Left lung (tissue), 10 donors: ENCODE data around the gene SUFU. TPM values are rescaled to one million over a fixed set of nuclear protein-coding genes. Genes with fewer than 3 reads are reported as not detected.

Experiments used
- ATAC-seq: fragments of 200-7000 bp; cut with Tn5 transposase; one replicate; pipeline ENCODE4 v1.9.1; 2020; ENCODE audit warnings: moderate library complexity
- DNase-seq, 4 donors: peaks; one replicate each; pipeline ENCODE4 v3.0.0-alpha.2; 2013 to 2020
- H3K27ac ChIP-seq, 2 donors: fragments of 200-600 bp; sonication (generic) in 1 of 2; one replicate each; pipeline versions ENCODE4 v1.5.0 to v1.8.0; 2020 to 2021
- H3K27me3 ChIP-seq, 2 donors: fragments of 200-600 bp; sonication (generic) in 1 of 2; one replicate each; pipeline versions ENCODE4 v1.5.0 to v1.8.0; 2020 to 2021
- H3K36me3 ChIP-seq, 2 donors: fragments of 200-600 bp; sonication (generic) in 1 of 2; one replicate each; pipeline versions ENCODE4 v1.5.0 to v1.8.0; 2020 to 2021
- H3K4me1 ChIP-seq, 2 donors: fragments of 200-600 bp; one replicate each; pipeline ENCODE4 v1.8.0; 2021
- H3K4me3 ChIP-seq, 2 donors: fragments of 200-600 bp; sonication (generic) in 1 of 2; one replicate each; pipeline versions ENCODE4 v1.5.0 to v1.8.0; 2020 to 2021; ENCODE audit warnings: mild to moderate bottlenecking in 1 of 2
- H3K9me3 ChIP-seq, 2 donors: fragments of 200-600 bp; sonication (generic) in 1 of 2; one replicate each; pipeline versions ENCODE4 v1.5.0 to v1.8.0; 2020 to 2021
- intact Hi-C, 2 donors: fragments of 100-400 bp; cut with DNase I; formaldehyde crosslinking; loops; one replicate each; pipeline versions ENCODE4 v1.11.2 to v1.14.2; 2022
- polyA plus RNA-seq, 6 donors: library from polyadenylated mRNA; unstranded; fragments of 120-200 nt; gene quantifications; one replicate each; pipeline ENCODE4 v1.2.1, GENCODE V29; 2013; ENCODE audit not compliant: insufficient read length in 6 of 6
- total RNA-seq, 2 donors: library from RNA; stranded (reverse); fragmentation: NEBNext Ultra II Directional; extraction: Animal tissue kit (Norgen Biotek cat#: 25700); gene quantifications; one replicate each; pipeline ENCODE4 v1.2.1, GENCODE V29; 2021
- TF ChIP-seq, protein P1 (sequence below), 2 donors: fragments of 200-600 bp; sonication (generic) in 1 of 2; IDR thresholded peaks; one replicate each; pipeline versions ENCODE4 v1.5.0 to v1.8.0; 2021; ENCODE audit warnings: antibody characterized with exemption in 2 of 2
- donor health status: DM: no; HTN: yes; CAD: no.
- donor health status: DM: no; HTN: no; CAD: no.

Gene SUFU
- total and polyA plus RNA-seq, 8 donors = 13.4 to 30.7 (median 27.7) TPM

DNA sequence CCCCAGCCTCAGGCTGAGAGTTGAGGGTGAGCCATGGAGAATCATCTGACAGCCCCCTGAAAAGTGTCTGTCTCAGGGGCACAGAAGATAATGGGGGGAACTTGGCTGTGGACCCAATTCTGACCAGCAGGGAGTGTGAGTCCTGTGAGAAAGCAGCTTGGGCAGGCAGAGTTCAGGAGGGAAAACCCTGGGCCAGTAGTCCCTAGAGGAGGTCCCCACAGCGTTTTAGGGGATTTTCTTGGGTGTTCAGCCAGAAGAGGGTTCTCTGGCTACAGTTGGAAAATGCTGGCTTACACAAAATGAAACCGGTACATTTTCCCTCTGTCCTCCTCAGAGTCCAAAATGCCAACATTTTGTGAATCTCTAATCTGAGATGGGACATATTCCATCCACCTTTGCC is 104.7 kb downstream of the SUFU start:
- Histone ChIP-seq H3K27ac (no peak overlapping the region), H3K4me3 (no peak overlapping the region), H3K27me3 (no peaks in the 10 kb centered on the region), H3K9me3 (no peaks in the 10 kb centered on the region), H3K4me1 (peaks cover 28 to 48% of the 10 kb centered on the region in 2 donors), H3K36me3 (peaks cover 0 to under 1% of the 10 kb centered on the region in 2 donors)
- no peak for ATAC-seq
- no peak for DNase-seq
- TF ChIP-seq, protein P1, sequence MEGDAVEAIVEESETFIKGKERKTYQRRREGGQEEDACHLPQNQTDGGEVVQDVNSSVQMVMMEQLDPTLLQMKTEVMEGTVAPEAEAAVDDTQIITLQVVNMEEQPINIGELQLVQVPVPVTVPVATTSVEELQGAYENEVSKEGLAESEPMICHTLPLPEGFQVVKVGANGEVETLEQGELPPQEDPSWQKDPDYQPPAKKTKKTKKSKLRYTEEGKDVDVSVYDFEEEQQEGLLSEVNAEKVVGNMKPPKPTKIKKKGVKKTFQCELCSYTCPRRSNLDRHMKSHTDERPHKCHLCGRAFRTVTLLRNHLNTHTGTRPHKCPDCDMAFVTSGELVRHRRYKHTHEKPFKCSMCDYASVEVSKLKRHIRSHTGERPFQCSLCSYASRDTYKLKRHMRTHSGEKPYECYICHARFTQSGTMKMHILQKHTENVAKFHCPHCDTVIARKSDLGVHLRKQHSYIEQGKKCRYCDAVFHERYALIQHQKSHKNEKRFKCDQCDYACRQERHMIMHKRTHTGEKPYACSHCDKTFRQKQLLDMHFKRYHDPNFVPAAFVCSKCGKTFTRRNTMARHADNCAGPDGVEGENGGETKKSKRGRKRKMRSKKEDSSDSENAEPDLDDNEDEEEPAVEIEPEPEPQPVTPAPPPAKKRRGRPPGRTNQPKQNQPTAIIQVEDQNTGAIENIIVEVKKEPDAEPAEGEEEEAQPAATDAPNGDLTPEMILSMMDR (IDR thresholded peaks at IDR 0.05) = no peak
- intact Hi-C loops = no loop called here

DNA sequence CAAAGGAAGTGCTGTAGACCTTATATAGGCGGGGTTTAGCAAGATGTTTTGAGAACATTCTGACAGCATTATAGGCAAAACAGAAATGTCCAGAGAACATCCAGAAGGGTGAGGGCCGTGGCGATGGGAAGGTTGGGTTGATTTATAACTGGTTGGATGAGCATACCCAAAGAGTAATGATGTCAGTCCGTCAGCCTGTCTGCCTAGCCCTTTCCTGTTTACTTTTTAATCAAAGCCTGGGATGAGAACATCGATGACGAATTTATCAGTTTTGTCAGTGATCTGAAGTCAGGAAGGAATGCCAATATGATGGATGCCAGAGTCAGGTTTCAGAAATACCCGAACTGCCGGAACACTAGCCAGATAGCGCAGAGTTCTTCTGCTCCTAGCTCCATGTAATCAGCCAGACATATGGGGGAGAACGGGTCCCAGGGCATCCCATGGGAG is 106.7 kb downstream of the SUFU start:
- no peak for ATAC-seq
- no peaks in the 10 kb centered on the region for H3K27me3 ChIP-seq
- H3K9me3 ChIP-seq = no peaks in the 10 kb centered on the region
- intact Hi-C loops = no loop called here
- H3K36me3 ChIP-seq = peaks cover 0 to 6% of the 10 kb centered on the region in 2 donors
- DNase-seq = no peak
- no peak overlapping the region for H3K4me3 ChIP-seq
- peak overlapping the region in 1 of 2 donors; percentile 14 for H3K27ac ChIP-seq
- TF ChIP-seq, protein P1 (IDR thresholded peaks at IDR 0.05) = no peak
- H3K4me1 ChIP-seq = peaks cover 18 to 49% of the 10 kb centered on the region in 2 donors

DNA sequence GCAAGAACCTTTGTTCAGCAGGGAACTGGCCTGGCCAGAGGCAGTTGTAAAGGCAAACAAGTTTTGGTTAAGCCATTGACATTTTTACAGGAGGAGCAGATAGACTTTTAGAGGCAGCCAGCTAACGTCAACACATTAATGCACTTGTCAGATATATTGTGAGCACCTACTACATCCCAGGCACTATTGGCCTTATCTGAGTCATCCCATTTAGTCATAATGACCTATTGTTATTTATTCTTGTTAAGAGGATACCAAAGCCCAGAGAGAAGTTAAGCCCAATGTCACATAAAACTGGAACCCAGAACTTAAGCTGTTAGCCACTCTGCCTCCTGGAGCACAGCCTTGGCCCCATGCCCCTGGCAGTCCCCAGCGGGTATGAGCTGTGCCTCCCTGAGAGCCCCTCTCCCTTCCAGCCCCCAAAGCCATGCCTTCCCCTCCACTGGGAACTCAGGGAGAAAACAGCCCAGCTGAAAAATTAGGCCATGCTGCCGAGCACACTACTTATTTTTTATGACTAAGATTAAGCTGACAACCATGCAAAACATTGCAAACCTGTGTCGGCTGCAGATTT is 107.8 kb downstream of the SUFU start:
- no peak overlapping the region for H3K4me3 ChIP-seq
- TF ChIP-seq, protein P1 (IDR thresholded peaks at IDR 0.05) = no peak
- H3K4me1 ChIP-seq = peaks cover 18 to 49% of the 10 kb centered on the region in 2 donors
- H3K36me3 ChIP-seq = peaks cover 0 to 17% of the 10 kb centered on the region in 2 donors
- no peaks in the 10 kb centered on the region for H3K9me3 ChIP-seq
- DNase-seq (no peak), ATAC-seq (peak; percentile 6)
- no peaks in the 10 kb centered on the region for H3K27me3 ChIP-seq
- H3K27ac ChIP-seq = peak overlapping the region in 1 of 2 donors; percentile 14
- intact Hi-C loops = no loop called here

DNA sequence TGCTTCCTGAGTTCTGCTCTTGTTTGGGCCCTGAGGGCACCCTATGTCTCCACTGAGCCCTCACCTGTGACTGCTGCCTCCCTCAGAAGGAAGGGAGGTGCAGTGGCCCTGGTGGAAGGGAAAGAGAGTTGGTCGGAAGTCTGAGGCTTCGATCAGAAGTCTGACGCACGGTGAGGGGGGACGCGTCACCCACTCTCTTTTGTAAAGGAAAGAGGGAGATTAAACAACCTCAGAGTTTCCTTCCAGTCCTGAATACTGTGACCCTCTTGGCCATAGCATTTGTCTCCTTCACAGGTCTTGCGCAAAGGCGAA is 109.1 kb downstream of the SUFU start:
- Histone ChIP-seq H3K27ac (peak overlapping the region; percentile 7 to 66), H3K27me3 (no peaks in the 10 kb centered on the region), H3K36me3 (peaks cover 0 to 30% of the 10 kb centered on the region in 2 donors), H3K9me3 (no peaks in the 10 kb centered on the region), H3K4me1 (peaks cover 18 to 49% of the 10 kb centered on the region in 2 donors), H3K4me3 (no peak overlapping the region)
- intact Hi-C loops = no loop called here
- DNase-seq (no peak), ATAC-seq (no peak)
- TF ChIP-seq, protein P1 (IDR thresholded peaks at IDR 0.05) = no peak

DNA sequence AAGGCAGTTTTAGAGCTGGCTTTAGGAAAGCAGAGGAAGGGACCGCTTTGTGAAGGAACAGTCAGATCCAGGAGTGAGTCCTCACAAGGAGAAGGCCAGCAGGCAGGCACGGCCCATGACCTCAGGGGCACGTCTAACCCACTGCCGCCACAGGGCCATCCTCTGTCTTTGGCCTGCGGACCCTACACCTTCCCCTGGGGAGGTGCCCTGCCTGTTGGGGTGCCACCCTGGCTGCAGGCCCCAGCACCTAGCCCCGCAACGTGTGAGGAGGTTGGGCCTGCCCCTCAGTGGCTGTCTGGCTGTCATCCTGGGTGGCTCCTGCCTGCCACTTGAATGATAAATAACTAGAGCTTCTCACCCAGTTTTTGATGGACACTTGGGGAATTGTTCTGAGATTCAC is 109.5 kb downstream of the SUFU start:
- DNase-seq (peak in 1 of 4 donors; percentile 5), ATAC-seq (no peak)
- H3K27ac ChIP-seq = peak overlapping the region; percentile 7 to 66
- intact Hi-C loops = no loop called here
- H3K4me3 ChIP-seq = no peak overlapping the region
- TF ChIP-seq, protein P1 (IDR thresholded peaks at IDR 0.05) = no peak
- no peaks in the 10 kb centered on the region for H3K9me3 ChIP-seq
- H3K36me3 ChIP-seq = peaks cover 0 to 34% of the 10 kb centered on the region in 2 donors
- peaks cover 18 to 49% of the 10 kb centered on the region in 2 donors for H3K4me1 ChIP-seq
- no peaks in the 10 kb centered on the region for H3K27me3 ChIP-seq
